DND-41 (cell line): Measurements from ENCODE around the gene NME7.

ENCODE experiments used
- ATAC-seq: fragments of 200-7000 bp; cut with Tn5 transposase; 3 replicates; pipeline ENCODE4 v1.9.1; 2021; ENCODE audit warnings: low read depth; ENCODE audit not compliant: insufficient read depth
- DNase-seq: peaks from one replicate; pipeline ENCODE4 v3.0.0-alpha.2; 2020
- H2AFZ ChIP-seq: 2 replicates; pipeline ENCODE4 v1.6.0; 2012; ENCODE audit warnings: low read depth, low read length
- H3K27ac ChIP-seq: 2 replicates; pipeline ENCODE4 v1.5.1; 2012; ENCODE audit warnings: low read length, inconsistent platforms
- H3K27me3 ChIP-seq: fragments of 200-600 bp; sonication (generic); 2 replicates; pipeline ENCODE4 v1.6.0; 2012; ENCODE audit warnings: low read length, mild to moderate bottlenecking, inconsistent platforms; ENCODE audit not compliant: insufficient read depth, poor library complexity
- H3K36me3 ChIP-seq: 2 replicates; pipeline ENCODE4 v1.5.1; 2012; ENCODE audit warnings: low read length, inconsistent platforms; ENCODE audit not compliant: insufficient read depth
- H3K4me1 ChIP-seq: 2 replicates; pipeline ENCODE4 v1.5.1; 2012; ENCODE audit warnings: mild to moderate bottlenecking, low read length; ENCODE audit not compliant: insufficient read depth
- H3K4me2 ChIP-seq: 2 replicates; pipeline ENCODE4 v1.6.0; 2012; ENCODE audit warnings: mild to moderate bottlenecking, moderate library complexity, low read length, inconsistent platforms; ENCODE audit not compliant: insufficient read depth
- H3K4me3 ChIP-seq, 2 experiments: fragments of 200-600 bp in 1 of 2; shearing (Covaris generic) in 1 of 2; 2 replicates each; pipeline ENCODE4 v1.5.1; 2012 to 2016; ENCODE audit warnings: inconsistent platforms in 2 of 2, low read length in 2 of 2, mild to moderate bottlenecking in 2 of 2, low read depth in 1 of 2, moderate library complexity in 1 of 2
- H3K79me2 ChIP-seq: 2 replicates; pipeline ENCODE4 v1.6.0; 2012; ENCODE audit warnings: low read length, inconsistent platforms; ENCODE audit not compliant: insufficient read depth
- H3K9ac ChIP-seq: 2 replicates; pipeline ENCODE4 v1.6.0; 2012; ENCODE audit warnings: low read depth, mild to moderate bottlenecking, inconsistent platforms, low read length, moderate library complexity
- H3K9me3 ChIP-seq: 2 replicates; pipeline ENCODE4 v1.5.1; 2012; ENCODE audit warnings: low read length, moderate library complexity, mild to moderate bottlenecking, inconsistent platforms; ENCODE audit not compliant: insufficient read depth, severe bottlenecking
- H4K20me1 ChIP-seq: 2 replicates; pipeline ENCODE4 v1.6.0; 2012; ENCODE audit warnings: low read length; ENCODE audit not compliant: insufficient read depth
- CTCF ChIP-seq: IDR thresholded peaks from 2 replicates; pipeline ENCODE4 v1.5.1; 2012; ENCODE audit warnings: borderline replicate concordance, low read length, moderate library complexity, mild to moderate bottlenecking; ENCODE audit not compliant: poor library complexity, severe bottlenecking; ENCODE audit errors: extremely low read depth
- EZH2 ChIP-seq: IDR thresholded peaks from 3 replicates; pipeline ENCODE4 v1.6.1; 2012; ENCODE audit warnings: borderline replicate concordance, low read depth, mild to moderate bottlenecking, moderate library complexity, low read length, inconsistent platforms; ENCODE audit not compliant: severe bottlenecking

The NME7 gene

DNA sequence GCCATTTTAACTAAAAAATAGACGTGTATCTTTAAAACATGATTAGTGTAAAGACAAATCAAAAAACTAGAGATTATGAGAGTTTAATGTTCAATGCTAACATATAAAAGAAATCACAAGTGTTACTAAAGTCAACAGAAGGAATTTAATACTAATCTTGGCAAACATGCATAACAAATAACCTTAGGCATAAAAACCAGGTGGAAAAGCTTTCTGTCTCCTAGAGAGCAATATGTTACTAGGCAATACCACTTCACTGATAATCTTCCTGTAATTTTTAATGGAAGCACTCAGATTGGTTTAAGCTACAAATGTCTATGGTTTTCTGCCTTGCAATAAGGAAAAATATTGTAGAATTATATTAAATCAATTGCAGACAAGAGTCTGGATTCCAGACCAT, 121.9 kb downstream of the NME7 start:
- no peak overlapping the region for H3K4me2 ChIP-seq
- H3K27me3 ChIP-seq: no peaks in the 10 kb centered on the region
- no peaks in the 10 kb centered on the region for H3K4me1 ChIP-seq
- H3K27ac ChIP-seq: no peak overlapping the region
- TF ChIP-seq CTCF: no peak
- TF ChIP-seq EZH2: no peak
- H2AFZ ChIP-seq: no peak overlapping the region
- no peaks in the 10 kb centered on the region for H3K79me2 ChIP-seq
- no peak for DNase-seq
- H3K9ac ChIP-seq: no peak overlapping the region
- no peak for ATAC-seq
- H3K4me3 ChIP-seq: no peak overlapping the region
- no peaks in the 10 kb centered on the region for H3K9me3 ChIP-seq
- H3K36me3 ChIP-seq: no peaks in the 10 kb centered on the region
- H4K20me1 ChIP-seq: no peaks in the 10 kb centered on the region

DNA sequence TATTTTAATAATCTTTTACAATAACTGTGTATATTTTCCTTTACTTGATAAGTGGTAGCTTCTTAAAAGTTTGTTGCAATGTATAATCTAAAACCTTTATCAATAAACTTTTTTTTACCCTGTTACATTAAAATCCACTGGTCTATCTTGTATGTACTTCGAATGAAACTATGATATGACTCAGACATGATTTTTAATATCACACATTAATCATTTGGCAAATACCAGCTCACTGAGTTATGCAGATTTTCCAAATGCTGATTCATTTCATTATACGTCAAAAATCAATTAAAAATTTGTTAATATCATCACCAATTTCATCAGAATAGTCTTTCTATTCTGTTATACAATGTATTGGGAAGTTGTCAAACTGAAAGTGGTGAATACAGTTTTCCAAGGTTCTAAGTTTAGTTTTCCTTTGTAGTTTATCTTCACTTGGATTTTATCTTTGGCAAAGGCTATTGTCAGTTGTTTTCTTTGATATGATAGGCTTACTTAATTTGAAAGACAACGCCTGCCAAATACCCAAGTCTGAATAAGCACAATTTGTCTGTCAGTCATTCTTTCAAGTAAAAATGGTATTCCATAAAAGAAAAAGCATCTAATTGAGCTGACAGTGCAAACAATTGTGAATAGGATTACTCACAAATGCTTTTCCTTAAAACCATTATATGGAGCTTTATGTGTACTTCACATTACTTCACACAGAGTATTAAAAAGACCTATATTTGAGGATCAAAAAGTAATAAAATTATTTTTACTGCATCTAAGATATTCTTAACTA, 127.0 kb downstream of the NME7 start:
- DNase-seq (no peak), ATAC-seq (no peak)
- Histone ChIP-seq H3K9ac (no peak overlapping the region), H3K27me3 (no peaks in the 10 kb centered on the region), H3K9me3 (no peaks in the 10 kb centered on the region), H3K27ac (no peak overlapping the region), H3K4me2 (no peak overlapping the region), H3K4me1 (no peaks in the 10 kb centered on the region), H3K79me2 (no peaks in the 10 kb centered on the region), H4K20me1 (no peaks in the 10 kb centered on the region), H3K36me3 (no peaks in the 10 kb centered on the region), H3K4me3 (no peak overlapping the region), H2AFZ (no peak overlapping the region)
- TF ChIP-seq EZH2: no peak

GRCh38 chr1:169236880-169237279, 130.7 kb downstream of the NME7 start:
- Histone ChIP-seq H3K9ac (no peak overlapping the region), H2AFZ (no peak overlapping the region), H3K4me3 (no peak overlapping the region), H3K4me2 (no peak overlapping the region), H3K9me3 (no peaks in the 10 kb centered on the region), H4K20me1 (no peaks in the 10 kb centered on the region), H3K36me3 (no peaks in the 10 kb centered on the region), H3K79me2 (no peaks in the 10 kb centered on the region), H3K27ac (no peak overlapping the region), H3K4me1 (no peaks in the 10 kb centered on the region), H3K27me3 (no peaks in the 10 kb centered on the region)
- ATAC-seq: no peak
- DNase-seq: no peak
- TF ChIP-seq EZH2 (no peak), CTCF (no peak)

DNA sequence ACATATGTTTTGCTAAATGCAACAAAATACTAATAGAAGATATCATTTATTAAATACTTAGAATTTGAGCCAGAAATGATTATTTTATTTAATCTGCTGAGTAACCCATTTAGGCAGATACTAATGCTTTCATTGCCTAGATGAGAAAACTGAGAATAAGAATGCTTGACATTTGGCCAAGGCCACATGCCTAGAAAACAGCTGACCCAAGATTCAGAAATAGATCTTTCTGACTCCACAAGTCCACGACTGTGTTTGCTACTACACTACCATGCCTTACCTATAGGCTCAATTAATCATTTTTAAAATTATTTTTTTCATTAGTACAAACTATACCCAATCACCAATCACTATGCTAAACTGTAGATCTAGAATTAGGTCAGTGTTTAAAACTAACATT, 131.5 kb downstream of the NME7 start:
- DNase-seq (no peak), ATAC-seq (no peak)
- no peaks in the 10 kb centered on the region for H3K4me1 ChIP-seq
- H3K27me3 ChIP-seq: no peaks in the 10 kb centered on the region
- H4K20me1 ChIP-seq: no peaks in the 10 kb centered on the region
- H3K9me3 ChIP-seq: no peaks in the 10 kb centered on the region
- TF ChIP-seq EZH2: no peak
- no peak for TF ChIP-seq CTCF
- no peak overlapping the region for H3K27ac ChIP-seq
- H3K4me2 ChIP-seq: no peak overlapping the region
- H3K9ac ChIP-seq: no peak overlapping the region
- H3K79me2 ChIP-seq: no peaks in the 10 kb centered on the region
- H3K36me3 ChIP-seq: no peaks in the 10 kb centered on the region
- no peak overlapping the region for H3K4me3 ChIP-seq
- no peak overlapping the region for H2AFZ ChIP-seq
